ENCODE results near the gene ATG2A.

- TF ChIP-seq CTCF (IDR thresholded peaks at IDR 0.05) (no peak), POLR2A (IDR thresholded peaks at IDR 0.05) (no peak)
Observed at GRCh38 chr11:64879244-64879900, 37.6 kb downstream of the ATG2A start.

Data from adrenal gland (tissue), 5 donors.